ENCODE measurements around the gene RNF150.

The RNF150 gene

GRCh38 chr4:140955641-140956040 is 177.6 kb downstream of the RNF150 start:
- Histone ChIP-seq H3K4me1 (ENCODE audit: control insufficient read depth in 2 of 2, insufficient read depth in 2 of 2, low read length in 2 of 2) (no peaks in the 10 kb centered on the region), H3K9me3 (ENCODE audit: control insufficient read depth in 2 of 2, low read length in 2 of 2) (no peaks in the 10 kb centered on the region), H3K27me3 (ENCODE audit: control insufficient read depth in 2 of 2, insufficient read depth in 2 of 2, low read length in 2 of 2) (no peaks in the 10 kb centered on the region), H3K4me3 (ENCODE audit: low read length in 2 of 2) (no peak overlapping the region), H3K9ac (ENCODE audit: low read depth in 1 of 2, low read length in 2 of 2) (no peak overlapping the region), H3K36me3 (ENCODE audit: control insufficient read depth in 2 of 2, insufficient read depth in 2 of 2, low read length in 2 of 2) (no peaks in the 10 kb centered on the region), H3K27ac (ENCODE audit: low read depth in 2 of 2, low read length in 2 of 2) (no peak overlapping the region)

DNA sequence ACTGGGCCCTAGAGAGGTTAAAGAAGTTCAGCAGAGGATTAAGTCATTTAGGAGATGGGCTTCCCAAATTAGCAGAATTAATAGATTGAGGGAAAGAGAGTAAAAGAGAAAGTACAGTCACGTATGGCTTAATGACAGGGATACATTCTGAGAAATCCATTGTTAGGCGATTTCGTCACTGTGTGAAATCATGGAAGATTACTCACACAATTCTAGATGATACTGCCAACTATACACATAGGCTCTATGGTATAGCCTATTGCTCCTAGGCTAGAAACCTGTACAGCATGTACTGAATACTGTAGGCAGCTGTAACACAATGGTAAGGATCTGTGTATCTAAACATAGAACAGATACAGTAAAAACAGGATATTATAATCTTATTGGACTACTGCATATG is 180.6 kb downstream of the RNF150 start:
- no peak overlapping the region for H3K9ac ChIP-seq (ENCODE audit: low read depth in 1 of 2, low read length in 2 of 2)
- H3K27me3 ChIP-seq (ENCODE audit: control insufficient read depth in 2 of 2, insufficient read depth in 2 of 2, low read length in 2 of 2) = no peaks in the 10 kb centered on the region
- H3K4me3 ChIP-seq (ENCODE audit: low read length in 2 of 2) = no peak overlapping the region
- H3K27ac ChIP-seq (ENCODE audit: low read depth in 2 of 2, low read length in 2 of 2) = no peak overlapping the region
- no peaks in the 10 kb centered on the region for H3K36me3 ChIP-seq (ENCODE audit: control insufficient read depth in 2 of 2, insufficient read depth in 2 of 2, low read length in 2 of 2)
- H3K4me1 ChIP-seq (ENCODE audit: control insufficient read depth in 2 of 2, insufficient read depth in 2 of 2, low read length in 2 of 2) = no peaks in the 10 kb centered on the region
- no peaks in the 10 kb centered on the region for H3K9me3 ChIP-seq (ENCODE audit: control insufficient read depth in 2 of 2, low read length in 2 of 2)

GRCh38 chr4:140947506-140947905 is 185.8 kb downstream of the RNF150 start:
- no peaks in the 10 kb centered on the region for H3K27me3 ChIP-seq (ENCODE audit: control insufficient read depth in 2 of 2, insufficient read depth in 2 of 2, low read length in 2 of 2)
- H3K9me3 ChIP-seq (ENCODE audit: control insufficient read depth in 2 of 2, low read length in 2 of 2) = no peaks in the 10 kb centered on the region
- H3K27ac ChIP-seq (ENCODE audit: low read depth in 2 of 2, low read length in 2 of 2) = no peak overlapping the region
- H3K9ac ChIP-seq (ENCODE audit: low read depth in 1 of 2, low read length in 2 of 2) = no peak overlapping the region
- no peaks in the 10 kb centered on the region for H3K36me3 ChIP-seq (ENCODE audit: control insufficient read depth in 2 of 2, insufficient read depth in 2 of 2, low read length in 2 of 2)
- H3K4me1 ChIP-seq (ENCODE audit: control insufficient read depth in 2 of 2, insufficient read depth in 2 of 2, low read length in 2 of 2) = no peaks in the 10 kb centered on the region
- no peak overlapping the region for H3K4me3 ChIP-seq (ENCODE audit: low read length in 2 of 2)

- Histone ChIP-seq H3K9ac (ENCODE audit: low read depth in 1 of 2, low read length in 2 of 2) (no peak overlapping the region), H3K4me1 (ENCODE audit: control insufficient read depth in 2 of 2, insufficient read depth in 2 of 2, low read length in 2 of 2) (no peaks in the 10 kb centered on the region), H3K9me3 (ENCODE audit: control insufficient read depth in 2 of 2, low read length in 2 of 2) (no peaks in the 10 kb centered on the region), H3K36me3 (ENCODE audit: control insufficient read depth in 2 of 2, insufficient read depth in 2 of 2, low read length in 2 of 2) (no peaks in the 10 kb centered on the region), H3K4me3 (ENCODE audit: low read length in 2 of 2) (no peak overlapping the region), H3K27me3 (ENCODE audit: control insufficient read depth in 2 of 2, insufficient read depth in 2 of 2, low read length in 2 of 2) (no peaks in the 10 kb centered on the region), H3K27ac (ENCODE audit: low read depth in 2 of 2, low read length in 2 of 2) (no peak overlapping the region)
Measured at GRCh38 chr4:140945106-140945505, 188.2 kb downstream of the RNF150 start.

DNA sequence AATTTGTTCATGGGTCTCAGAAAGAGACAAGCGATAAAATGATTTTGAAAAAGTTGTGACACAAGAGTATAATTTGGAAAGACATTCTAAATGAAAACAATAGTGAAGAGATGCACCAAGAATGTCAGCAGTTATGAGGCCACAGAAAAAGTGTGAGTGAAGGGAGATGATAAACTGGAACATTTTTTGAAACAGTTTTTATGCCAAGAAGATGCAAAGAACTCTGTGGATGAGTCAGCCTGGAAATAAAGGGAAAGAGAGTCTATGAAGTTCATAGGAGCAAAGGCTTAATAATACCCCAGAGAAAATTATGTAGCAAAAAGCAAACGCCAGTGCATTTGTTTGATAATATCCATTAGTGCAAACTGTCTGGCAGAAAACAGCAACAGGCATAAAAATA is 188.7 kb downstream of the RNF150 start:
- Histone ChIP-seq H3K27ac (ENCODE audit: low read depth in 2 of 2, low read length in 2 of 2) (no peak overlapping the region), H3K4me1 (ENCODE audit: control insufficient read depth in 2 of 2, insufficient read depth in 2 of 2, low read length in 2 of 2) (no peaks in the 10 kb centered on the region), H3K9ac (ENCODE audit: low read depth in 1 of 2, low read length in 2 of 2) (no peak overlapping the region), H3K4me3 (ENCODE audit: low read length in 2 of 2) (no peak overlapping the region), H3K9me3 (ENCODE audit: control insufficient read depth in 2 of 2, low read length in 2 of 2) (no peaks in the 10 kb centered on the region), H3K36me3 (ENCODE audit: control insufficient read depth in 2 of 2, insufficient read depth in 2 of 2, low read length in 2 of 2) (no peaks in the 10 kb centered on the region), H3K27me3 (ENCODE audit: control insufficient read depth in 2 of 2, insufficient read depth in 2 of 2, low read length in 2 of 2) (no peaks in the 10 kb centered on the region)

GRCh38 chr4:140944199-140944515 is 189.1 kb downstream of the RNF150 start:
- no peaks in the 10 kb centered on the region for H3K27me3 ChIP-seq (ENCODE audit: control insufficient read depth in 2 of 2, insufficient read depth in 2 of 2, low read length in 2 of 2)
- H3K4me3 ChIP-seq (ENCODE audit: low read length in 2 of 2) = no peak overlapping the region
- no peak overlapping the region for H3K9ac ChIP-seq (ENCODE audit: low read depth in 1 of 2, low read length in 2 of 2)
- H3K9me3 ChIP-seq (ENCODE audit: control insufficient read depth in 2 of 2, low read length in 2 of 2) = no peaks in the 10 kb centered on the region
- H3K4me1 ChIP-seq (ENCODE audit: control insufficient read depth in 2 of 2, insufficient read depth in 2 of 2, low read length in 2 of 2) = no peaks in the 10 kb centered on the region
- H3K27ac ChIP-seq (ENCODE audit: low read depth in 2 of 2, low read length in 2 of 2) = no peak overlapping the region
- no peaks in the 10 kb centered on the region for H3K36me3 ChIP-seq (ENCODE audit: control insufficient read depth in 2 of 2, insufficient read depth in 2 of 2, low read length in 2 of 2)

DNA sequence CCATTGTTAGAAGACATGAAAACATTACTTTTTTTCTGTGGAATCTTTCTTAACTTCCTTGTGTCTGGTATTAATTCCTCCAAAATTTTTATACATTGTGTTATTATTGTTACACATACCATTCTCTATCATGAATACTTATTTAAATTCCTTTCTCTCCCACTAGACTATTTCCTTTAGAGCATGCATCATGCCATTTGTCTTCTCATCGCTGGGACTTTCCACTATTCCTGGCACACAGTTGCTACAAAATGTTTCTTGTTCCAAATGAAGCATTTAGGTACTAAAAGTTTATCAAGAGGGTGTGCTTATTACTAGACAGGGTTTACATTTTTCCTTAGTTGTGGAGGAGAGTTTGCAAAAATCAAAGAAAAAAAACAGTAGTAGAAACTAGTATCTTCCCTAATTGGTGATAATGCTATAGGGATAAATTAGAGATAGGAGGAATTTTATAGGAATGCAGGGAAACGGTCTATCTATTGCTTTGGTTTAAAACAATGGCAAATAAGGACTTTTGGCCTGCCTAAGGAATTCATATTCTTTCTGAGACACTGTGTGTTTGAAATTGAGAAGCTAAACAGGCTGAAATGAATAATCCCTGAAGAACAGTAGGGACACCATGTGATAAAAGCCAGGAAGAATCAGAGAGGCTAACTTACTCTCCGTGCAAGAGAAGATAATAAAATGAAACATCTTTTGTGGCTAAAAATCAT is 189.6 kb downstream of the RNF150 start:
- no peak overlapping the region for H3K4me3 ChIP-seq (ENCODE audit: low read length in 2 of 2)
- H3K9me3 ChIP-seq (ENCODE audit: control insufficient read depth in 2 of 2, low read length in 2 of 2) = no peaks in the 10 kb centered on the region
- H3K36me3 ChIP-seq (ENCODE audit: control insufficient read depth in 2 of 2, insufficient read depth in 2 of 2, low read length in 2 of 2) = no peaks in the 10 kb centered on the region
- H3K27me3 ChIP-seq (ENCODE audit: control insufficient read depth in 2 of 2, insufficient read depth in 2 of 2, low read length in 2 of 2) = no peaks in the 10 kb centered on the region
- no peak overlapping the region for H3K27ac ChIP-seq (ENCODE audit: low read depth in 2 of 2, low read length in 2 of 2)
- H3K4me1 ChIP-seq (ENCODE audit: control insufficient read depth in 2 of 2, insufficient read depth in 2 of 2, low read length in 2 of 2) = no peaks in the 10 kb centered on the region
- H3K9ac ChIP-seq (ENCODE audit: low read depth in 1 of 2, low read length in 2 of 2) = no peak overlapping the region

DNA sequence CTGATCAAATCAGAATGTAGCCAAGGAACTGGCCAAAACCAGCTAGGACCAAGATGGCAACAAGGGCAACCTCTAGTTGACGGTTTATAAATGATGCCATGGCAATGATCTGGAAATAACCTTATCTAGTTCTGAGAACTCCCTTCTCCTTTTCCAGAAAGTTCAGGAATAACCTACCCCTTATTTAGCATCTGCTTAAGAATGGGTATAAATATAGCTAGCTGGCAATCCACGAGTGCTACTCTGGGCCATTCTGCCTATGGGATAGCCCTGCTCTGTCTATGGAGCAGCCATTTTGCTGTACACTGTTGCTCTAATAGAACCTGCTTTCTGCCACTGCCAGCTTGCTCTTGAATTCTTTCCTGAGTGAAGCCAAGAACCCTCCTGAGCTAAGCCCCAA is 192.7 kb downstream of the RNF150 start:
- Histone ChIP-seq H3K27ac (ENCODE audit: low read depth in 2 of 2, low read length in 2 of 2) (no peak overlapping the region), H3K4me3 (ENCODE audit: low read length in 2 of 2) (no peak overlapping the region), H3K4me1 (ENCODE audit: control insufficient read depth in 2 of 2, insufficient read depth in 2 of 2, low read length in 2 of 2) (no peaks in the 10 kb centered on the region), H3K27me3 (ENCODE audit: control insufficient read depth in 2 of 2, insufficient read depth in 2 of 2, low read length in 2 of 2) (no peaks in the 10 kb centered on the region), H3K9ac (ENCODE audit: low read depth in 1 of 2, low read length in 2 of 2) (no peak overlapping the region), H3K9me3 (ENCODE audit: control insufficient read depth in 2 of 2, low read length in 2 of 2) (no peaks in the 10 kb centered on the region), H3K36me3 (ENCODE audit: control insufficient read depth in 2 of 2, insufficient read depth in 2 of 2, low read length in 2 of 2) (no peaks in the 10 kb centered on the region)

DNA sequence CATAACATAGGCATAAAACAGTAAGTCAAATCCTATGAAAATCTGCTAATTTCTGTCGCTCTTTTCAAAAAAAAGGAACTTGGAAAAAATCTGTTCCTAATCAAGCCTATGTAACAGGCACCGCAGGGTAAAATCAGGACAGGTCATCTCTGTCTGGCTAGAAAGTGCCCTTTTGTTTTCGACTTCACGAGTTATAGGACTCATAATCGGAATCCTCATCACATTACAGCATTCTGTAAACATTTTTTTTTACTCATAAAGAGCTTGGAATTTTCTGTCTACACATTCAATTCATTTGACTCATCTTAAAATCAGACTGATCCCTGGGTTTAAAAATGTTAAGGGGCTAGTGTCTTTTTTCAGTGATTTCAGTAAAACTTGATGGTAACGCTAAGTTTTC is 195.4 kb downstream of the RNF150 start:
- no peak overlapping the region for H3K9ac ChIP-seq (ENCODE audit: low read depth in 1 of 2, low read length in 2 of 2)
- H3K9me3 ChIP-seq (ENCODE audit: control insufficient read depth in 2 of 2, low read length in 2 of 2) = no peaks in the 10 kb centered on the region
- no peak overlapping the region for H3K4me3 ChIP-seq (ENCODE audit: low read length in 2 of 2)
- no peak overlapping the region for H3K27ac ChIP-seq (ENCODE audit: low read depth in 2 of 2, low read length in 2 of 2)
- no peaks in the 10 kb centered on the region for H3K36me3 ChIP-seq (ENCODE audit: control insufficient read depth in 2 of 2, insufficient read depth in 2 of 2, low read length in 2 of 2)
- H3K27me3 ChIP-seq (ENCODE audit: control insufficient read depth in 2 of 2, insufficient read depth in 2 of 2, low read length in 2 of 2) = no peaks in the 10 kb centered on the region
- no peaks in the 10 kb centered on the region for H3K4me1 ChIP-seq (ENCODE audit: control insufficient read depth in 2 of 2, insufficient read depth in 2 of 2, low read length in 2 of 2)

DNA sequence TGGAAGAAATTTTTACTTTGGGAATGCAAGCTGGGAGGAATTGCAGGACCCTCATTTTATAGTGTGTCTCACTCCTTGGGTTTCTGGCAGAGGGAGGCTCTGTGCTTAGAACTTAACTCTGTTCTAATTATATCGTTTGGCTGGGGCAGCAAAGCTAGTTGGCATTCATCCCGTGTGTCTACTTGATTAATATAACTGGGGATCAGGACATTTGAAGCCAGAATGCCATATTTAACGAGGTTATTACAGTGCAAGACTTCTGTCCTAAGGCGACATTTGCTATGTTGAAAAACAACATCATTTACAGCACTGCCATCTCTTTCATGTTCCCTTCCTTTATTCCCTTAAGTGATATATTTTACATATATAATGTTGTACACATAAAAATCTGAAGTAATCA is 198.0 kb downstream of the RNF150 start:
- Histone ChIP-seq H3K36me3 (ENCODE audit: control insufficient read depth in 2 of 2, insufficient read depth in 2 of 2, low read length in 2 of 2) (no peaks in the 10 kb centered on the region), H3K9me3 (ENCODE audit: control insufficient read depth in 2 of 2, low read length in 2 of 2) (no peaks in the 10 kb centered on the region), H3K4me1 (ENCODE audit: control insufficient read depth in 2 of 2, insufficient read depth in 2 of 2, low read length in 2 of 2) (no peaks in the 10 kb centered on the region), H3K27me3 (ENCODE audit: control insufficient read depth in 2 of 2, insufficient read depth in 2 of 2, low read length in 2 of 2) (no peaks in the 10 kb centered on the region), H3K27ac (ENCODE audit: low read depth in 2 of 2, low read length in 2 of 2) (no peak overlapping the region), H3K9ac (ENCODE audit: low read depth in 1 of 2, low read length in 2 of 2) (no peak overlapping the region), H3K4me3 (ENCODE audit: low read length in 2 of 2) (no peak overlapping the region)

All from mucosa of rectum (tissue), 2 donors.